Activated naive CD4-positive, alpha-beta T cell treated with anti-CD3 and anti-CD28 coated beads, Interleukin-2, amount 50 U/mL, for 72 hours (primary cell): ENCODE results near the gene TMEM263. TPM values are rescaled to one million over a fixed set of nuclear protein-coding genes. Genes with fewer than 3 reads are reported as not detected.
A peak's percentile ranks its signal among the peaks of the same experiment; 100 is the strongest.
"Not testable (repeated sequence)": the region's sequence is repeated elsewhere in the genome, so short reads cannot be mapped to it uniquely, and the experiment has no call there.

ENCODE experiments used
- ATAC-seq, 2 donors: fragments of 150-1000 bp; cut with Tn5 transposase; 2 replicates each; pipeline ENCODE4 v1.10.0; 2021; ENCODE audit warnings: mild to moderate bottlenecking in 2 of 2, moderate library complexity in 2 of 2
- DNase-seq, 2 donors: peaks; one replicate each; pipeline ENCODE4 v3.0.0; 2021 to 2022; ENCODE audit warnings: low spot score in 2 of 2
- H3K27ac Mint-ChIP-seq, 2 donors: one replicate each; pipeline ENCODE4 v1.8.0; 2022; ENCODE audit warnings: mild to moderate bottlenecking in 2 of 2, mixed read lengths in 2 of 2
- H3K36me3 Mint-ChIP-seq, 2 donors: one replicate each; pipeline ENCODE4 v1.8.0; 2022; ENCODE audit warnings: mixed read lengths in 2 of 2
- H3K9me3 Mint-ChIP-seq, 2 donors: one replicate each; pipeline ENCODE4 v1.8.0; 2022; ENCODE audit warnings: mixed read lengths in 2 of 2
- total RNA-seq, 2 donors: library from RNA; stranded (reverse); gene quantifications; one replicate each; pipeline ENCODE4 v1.2.3, GENCODE V29; 2022

TMEM263 gene
- total RNA-seq: 10 to 100 TPM; 31.9 to 46.5 TPM

GRCh38 chr12:106955377-106956047, at the start of gene TMEM263:
Gene TMEM263 (plus strand): TSS chr12:106955907. CDS start chr12:106967117, 11,210 bp downstream.
- DNase-seq: peak; percentile 89 to 91
- ATAC-seq: peak; percentile 78 to 85
- H3K27ac Mint-ChIP-seq: peak within 1 kb of the TSS; percentile 95 to 98
- no peaks in the 10 kb centered on the region for H3K9me3 Mint-ChIP-seq
- H3K36me3 Mint-ChIP-seq: peaks cover 11 to 18% of the 10 kb centered on the region in 2 donors

- DNase-seq: no peak
- no peak overlapping the region for H3K27ac Mint-ChIP-seq
- ATAC-seq: no peak
- H3K9me3 Mint-ChIP-seq: no peaks in the 10 kb centered on the region
- no peaks in the 10 kb centered on the region for H3K36me3 Mint-ChIP-seq
Measured at GRCh38 chr12:106906715-106907114, 49.0 kb upstream of the TMEM263 start.

GRCh38 chr12:106907411-106907810, 48.3 kb upstream of the TMEM263 start:
- no peak for ATAC-seq

GRCh38 chr12:106907846-106908245, 47.9 kb upstream of the TMEM263 start:
- Mint-ChIP-seq H3K27ac (peak overlapping the region in 1 of 2 donors; percentile 16), H3K36me3 (no peaks in the 10 kb centered on the region), H3K9me3 (no peaks in the 10 kb centered on the region)
- no peak for DNase-seq
- no peak for ATAC-seq

More at GRCh38 chr12:106907411-106907810, 48.3 kb upstream of the TMEM263 start:
- no peak for DNase-seq
- no peaks in the 10 kb centered on the region for H3K9me3 Mint-ChIP-seq
- peak overlapping the region in 1 of 2 donors; percentile 16 for H3K27ac Mint-ChIP-seq
- H3K36me3 Mint-ChIP-seq: no peaks in the 10 kb centered on the region

- Mint-ChIP-seq H3K9me3 (no peaks in the 10 kb centered on the region), H3K27ac (no peak overlapping the region), H3K36me3 (no peaks in the 10 kb centered on the region)
- DNase-seq: no peak
- ATAC-seq: no peak
Measured at GRCh38 chr12:106908561-106908960, 47.1 kb upstream of the TMEM263 start.

- H3K27ac Mint-ChIP-seq: no peak overlapping the region
- no peaks in the 10 kb centered on the region for H3K9me3 Mint-ChIP-seq
- DNase-seq: no peak
- peak in 1 of 2 donors; percentile 32 for ATAC-seq
- H3K36me3 Mint-ChIP-seq: no peaks in the 10 kb centered on the region
Measured at GRCh38 chr12:106910202-106910601, 45.5 kb upstream of the TMEM263 start.

- Mint-ChIP-seq H3K9me3 (no peaks in the 10 kb centered on the region), H3K36me3 (no peaks in the 10 kb centered on the region), H3K27ac (peak overlapping the region in 1 of 2 donors; percentile 63)
- ATAC-seq: peak in 1 of 2 donors; percentile 24
- no peak for DNase-seq
Measured at GRCh38 chr12:106911581-106911980, 44.1 kb upstream of the TMEM263 start.

- Mint-ChIP-seq H3K27ac (no peak overlapping the region), H3K36me3 (no peaks in the 10 kb centered on the region), H3K9me3 (no peaks in the 10 kb centered on the region)
- ATAC-seq (no peak), DNase-seq (no peak)
Measured at GRCh38 chr12:106913456-106913855, 42.3 kb upstream of the TMEM263 start.

- ATAC-seq (peak; percentile 77 to 95), DNase-seq (peak in 1 of 2 donors; percentile 21)
- Mint-ChIP-seq H3K27ac (peak overlapping the region; percentile 50 to 81), H3K9me3 (no peaks in the 10 kb centered on the region), H3K36me3 (no peaks in the 10 kb centered on the region)
Measured at GRCh38 chr12:106914796-106915634, 40.7 kb upstream of the TMEM263 start.

- DNase-seq: no peak
- H3K9me3 Mint-ChIP-seq: no peaks in the 10 kb centered on the region
- peak overlapping the region in 1 of 2 donors; percentile 50 for H3K27ac Mint-ChIP-seq
- peak; percentile 23 to 50 for ATAC-seq
- no peaks in the 10 kb centered on the region for H3K36me3 Mint-ChIP-seq
Measured at GRCh38 chr12:106915635-106916026, 40.1 kb upstream of the TMEM263 start.

GRCh38 chr12:106917503-106917902, 38.2 kb upstream of the TMEM263 start:
- Mint-ChIP-seq H3K9me3 (no peaks in the 10 kb centered on the region), H3K27ac (no peak overlapping the region), H3K36me3 (no peaks in the 10 kb centered on the region)
- ATAC-seq (no peak), DNase-seq (no peak)

GRCh38 chr12:106918746-106919145, 37.0 kb upstream of the TMEM263 start:
- Mint-ChIP-seq H3K36me3 (peaks cover 0 to 6% of the 10 kb centered on the region in 2 donors), H3K27ac (no peak overlapping the region), H3K9me3 (peaks cover 3% of the 10 kb centered on the region in 2 donors)
- no peak for DNase-seq
- no peak for ATAC-seq

- H3K27ac Mint-ChIP-seq: no peak overlapping the region
- peaks cover 0 to 12% of the 10 kb centered on the region in 2 donors for H3K36me3 Mint-ChIP-seq
- ATAC-seq: no peak
- peak in 1 of 2 donors; percentile 30 for DNase-seq
- H3K9me3 Mint-ChIP-seq: peaks cover 5 to 8% of the 10 kb centered on the region in 2 donors
Measured at GRCh38 chr12:106919910-106920544, 35.7 kb upstream of the TMEM263 start.

GRCh38 chr12:106921976-106922375, 33.7 kb upstream of the TMEM263 start:
- DNase-seq, H3K9me3 Mint-ChIP-seq, ATAC-seq, H3K27ac Mint-ChIP-seq: not testable (repeated sequence)
- H3K36me3 Mint-ChIP-seq: peaks cover 0 to 12% of the 10 kb centered on the region in 2 donors

- H3K27ac Mint-ChIP-seq, ATAC-seq, DNase-seq, H3K9me3 Mint-ChIP-seq: not testable (repeated sequence)
- peaks cover 0 to 12% of the 10 kb centered on the region in 2 donors for H3K36me3 Mint-ChIP-seq
Measured at GRCh38 chr12:106923594-106923993, 32.1 kb upstream of the TMEM263 start.

- no peak for DNase-seq
- H3K27ac Mint-ChIP-seq: no peak overlapping the region
- H3K36me3 Mint-ChIP-seq: peaks cover 0 to 12% of the 10 kb centered on the region in 2 donors
- peaks cover 5 to 8% of the 10 kb centered on the region in 2 donors for H3K9me3 Mint-ChIP-seq
- no peak for ATAC-seq
Measured at GRCh38 chr12:106924268-106924861, 31.3 kb upstream of the TMEM263 start.
